MCF 10A (cell line): Measurements from ENCODE around the gene MMP24OS. TPM values are rescaled to one million over a fixed set of nuclear protein-coding genes. Genes with fewer than 3 reads are reported as not detected.
A peak's percentile ranks its signal among the peaks of the same experiment; 100 is the strongest.
"Not testable (repeated sequence)": the region's sequence is repeated elsewhere in the genome, so short reads cannot be mapped to it uniquely, and the experiment has no call there.

Source experiments
- BruUV-seq: library from RNA; stranded (reverse); fragments of 400-500 nt; replicated peaks from 2 replicates; lab custom pipeline; 2021; lab: Mats Ljungman, UMichigan
- CTCF ChIA-PET: fragments of 300-600 bp; sonication (Branson Sonifier 250); formaldehyde crosslinking; extraction: SDS; loops from one replicate; lab custom pipeline; 2021; ENCODE audit warnings: antibody characterized with exemption, inconsistent platforms; lab: Yijun Ruan, JAX
- POLR2A ChIA-PET: fragments of 300-600, 350-650 bp; sonication (Branson Sonifier 250); formaldehyde crosslinking; extraction: SDS; loops from one replicate; lab custom pipeline; 2020; ENCODE audit warnings: antibody characterized with exemption, inconsistent platforms; lab: Yijun Ruan, JAX
- DNase-seq: peaks from one replicate; pipeline ENCODE4 v3.0.0-alpha.2; 2018; ENCODE audit not compliant: unreplicated experiment
- H3K27ac Mint-ChIP-seq: one replicate; pipeline ENCODE4 v1.8.0; 2022; ENCODE audit warnings: mild to moderate bottlenecking, low read depth, mixed read lengths; ENCODE audit not compliant: unreplicated experiment
- H3K27me3 Mint-ChIP-seq: one replicate; pipeline ENCODE4 v1.8.0; 2022; ENCODE audit warnings: mixed read lengths; ENCODE audit not compliant: insufficient read depth, unreplicated experiment
- H3K36me3 Mint-ChIP-seq: one replicate; pipeline ENCODE4 v1.8.0; 2022; ENCODE audit warnings: mild to moderate bottlenecking, moderate library complexity, mixed read lengths; ENCODE audit not compliant: insufficient read depth, unreplicated experiment
- H3K4me1 Mint-ChIP-seq: one replicate; pipeline ENCODE4 v1.8.0; 2022; ENCODE audit warnings: mixed read lengths; ENCODE audit not compliant: insufficient read depth, unreplicated experiment
- H3K4me3 Mint-ChIP-seq: one replicate; pipeline ENCODE4 v1.8.0; 2022; ENCODE audit warnings: mild to moderate bottlenecking, moderate library complexity, mixed read lengths; ENCODE audit not compliant: unreplicated experiment
- H3K9me3 Mint-ChIP-seq: one replicate; pipeline ENCODE4 v1.8.0; 2022; ENCODE audit warnings: mixed read lengths; ENCODE audit not compliant: unreplicated experiment
- intact Hi-C: fragments of 100-400 bp; cut with micrococcal nuclease; formaldehyde crosslinking; loops from 2 replicates; pipeline ENCODE4 v1.14.1; 2022
- total RNA-seq: library from RNA; stranded (reverse); gene quantifications from 2 replicates; pipeline ENCODE4 v1.2.3, GENCODE V29; 2022
- TF ChIP-seq, protein P1 (sequence below): fragments of 200-600 bp; IDR thresholded peaks from one replicate; pipeline ENCODE4 v1.8.0; 2022; ENCODE audit warnings: antibody characterized with exemption, mild to moderate bottlenecking; ENCODE audit not compliant: unreplicated experiment

The MMP24OS gene
- total RNA-seq, 1 experiment from 2014 or later = 52.2 TPM

DNA sequence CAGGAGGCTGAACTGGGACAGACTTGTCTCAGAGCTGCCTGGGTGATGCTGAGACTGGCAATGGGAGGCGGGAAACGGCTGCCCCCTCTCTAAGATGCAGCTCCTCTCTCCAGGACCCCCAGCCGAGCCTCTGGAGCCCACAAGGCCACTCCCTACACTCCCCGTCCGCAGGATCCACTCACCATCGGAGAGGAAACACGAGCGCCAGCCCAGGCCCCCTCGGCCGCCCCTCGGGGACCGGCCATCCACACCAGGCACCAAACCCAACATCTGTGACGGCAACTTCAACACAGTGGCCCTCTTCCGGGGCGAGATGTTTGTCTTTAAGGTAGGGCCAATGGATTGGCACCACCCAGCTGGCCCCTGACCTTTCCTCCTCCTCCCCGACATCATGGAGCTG is 10.8 kb downstream of the MMP24OS start:
- Mint-ChIP-seq H3K27ac (no peak overlapping the region), H3K27me3 (no peaks in the 10 kb centered on the region), H3K4me1 (peaks cover 24% of the 10 kb centered on the region), H3K36me3 (peaks cover 13% of the 10 kb centered on the region), H3K4me3 (no peak overlapping the region), H3K9me3 (no peaks in the 10 kb centered on the region)
- intact Hi-C loops = no loop called here
- ChIA-PET POLR2A (interaction anchor here (0.6 to 0.9 kb wide), 2 partner anchors 39 to 120 kb away, joined by 4 to 5 read pairs; partner anchors contain the start of gene EDEM2), CTCF (interaction anchor here (0.6 to 5.3 kb wide), 4 partner anchors 58 to 695 kb away, joined by 3 to 44 read pairs (median 8); partner anchors contain the start of genes EDEM2 and TRPC4AP)
- no TSS peak for BruUV-seq
- DNase-seq = no peak
- TF ChIP-seq, protein P1, sequence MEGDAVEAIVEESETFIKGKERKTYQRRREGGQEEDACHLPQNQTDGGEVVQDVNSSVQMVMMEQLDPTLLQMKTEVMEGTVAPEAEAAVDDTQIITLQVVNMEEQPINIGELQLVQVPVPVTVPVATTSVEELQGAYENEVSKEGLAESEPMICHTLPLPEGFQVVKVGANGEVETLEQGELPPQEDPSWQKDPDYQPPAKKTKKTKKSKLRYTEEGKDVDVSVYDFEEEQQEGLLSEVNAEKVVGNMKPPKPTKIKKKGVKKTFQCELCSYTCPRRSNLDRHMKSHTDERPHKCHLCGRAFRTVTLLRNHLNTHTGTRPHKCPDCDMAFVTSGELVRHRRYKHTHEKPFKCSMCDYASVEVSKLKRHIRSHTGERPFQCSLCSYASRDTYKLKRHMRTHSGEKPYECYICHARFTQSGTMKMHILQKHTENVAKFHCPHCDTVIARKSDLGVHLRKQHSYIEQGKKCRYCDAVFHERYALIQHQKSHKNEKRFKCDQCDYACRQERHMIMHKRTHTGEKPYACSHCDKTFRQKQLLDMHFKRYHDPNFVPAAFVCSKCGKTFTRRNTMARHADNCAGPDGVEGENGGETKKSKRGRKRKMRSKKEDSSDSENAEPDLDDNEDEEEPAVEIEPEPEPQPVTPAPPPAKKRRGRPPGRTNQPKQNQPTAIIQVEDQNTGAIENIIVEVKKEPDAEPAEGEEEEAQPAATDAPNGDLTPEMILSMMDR = no peak

DNA sequence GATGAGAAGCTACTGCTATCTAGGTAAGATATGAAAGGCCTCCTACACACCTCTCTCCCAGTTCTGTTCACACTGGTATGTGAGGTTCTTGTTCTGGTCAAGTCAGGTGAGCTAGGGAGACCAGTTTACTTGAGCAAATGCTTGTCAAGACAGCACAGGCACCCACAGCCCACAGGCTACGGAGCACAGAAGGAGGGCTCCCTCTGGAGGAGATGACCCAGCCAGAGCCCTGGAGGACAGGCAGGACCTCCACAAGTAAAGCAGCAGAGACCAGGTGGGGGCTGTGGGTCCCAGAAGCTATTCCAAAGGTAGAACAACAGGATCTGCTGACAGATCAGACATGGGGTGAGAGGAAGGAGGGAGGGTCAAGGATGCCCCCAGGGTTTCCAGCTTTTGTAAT is 13.2 kb downstream of the MMP24OS start:
- no peak for DNase-seq
- Mint-ChIP-seq H3K27me3 (no peaks in the 10 kb centered on the region), H3K4me1 (peaks cover 24% of the 10 kb centered on the region), H3K27ac (no peak overlapping the region), H3K4me3 (no peak overlapping the region), H3K9me3 (no peaks in the 10 kb centered on the region), H3K36me3 (peaks cover 13% of the 10 kb centered on the region)
- no TSS peak for BruUV-seq
- CTCF ChIA-PET = interaction anchor here (0.7 to 1.0 kb wide), 3 partner anchors 118 to 947 kb away, joined by 3 to 4 read pairs (median 4); partner anchors contain the start of gene EDEM2
- intact Hi-C loops = no loop called here
- TF ChIP-seq, protein P1 = no peak
- POLR2A ChIA-PET = interaction anchor here (0.6 to 1.7 kb wide), 4 partner anchors 10 to 309 kb away, joined by 3 to 7 read pairs (median 4); partner anchors contain the start of genes GSS and MYH7B

DNA sequence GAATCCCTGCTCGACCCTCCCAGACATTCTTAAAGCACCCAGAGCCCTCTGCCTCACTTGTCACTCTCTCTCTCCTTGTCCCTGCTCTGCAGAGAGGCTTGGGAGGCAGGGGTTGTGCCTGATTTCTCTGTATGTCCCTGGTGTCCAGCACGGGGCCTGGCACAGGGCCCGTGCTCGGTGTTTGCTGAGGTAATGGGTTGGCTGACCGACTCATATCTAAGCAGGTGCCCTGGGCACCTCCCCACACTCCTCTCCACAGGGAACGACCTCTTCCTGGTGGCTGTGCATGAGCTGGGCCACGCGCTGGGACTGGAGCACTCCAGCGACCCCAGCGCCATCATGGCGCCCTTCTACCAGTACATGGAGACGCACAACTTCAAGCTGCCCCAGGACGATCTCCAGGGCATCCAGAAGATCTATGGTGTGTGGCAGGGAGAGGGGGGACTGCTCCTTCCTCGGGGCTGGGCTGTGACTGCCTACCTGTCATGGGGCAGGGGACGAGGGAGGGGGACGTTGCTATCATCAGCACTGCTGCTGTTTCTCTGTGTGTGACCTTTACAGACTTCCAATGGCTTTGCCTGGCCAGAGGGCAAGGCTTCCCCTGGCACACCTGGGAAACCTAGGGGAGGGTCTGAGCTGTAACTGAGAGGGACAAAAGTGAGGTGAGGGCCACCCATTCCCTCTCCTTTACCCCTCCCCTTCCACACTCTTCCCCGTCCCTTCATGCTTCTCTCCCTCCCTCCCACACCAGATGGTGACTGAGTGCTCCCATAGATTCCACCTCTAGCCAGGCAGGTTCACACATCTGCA is 14.2 kb downstream of the MMP24OS start:
- no TSS peak for BruUV-seq
- H3K9me3 Mint-ChIP-seq = no peaks in the 10 kb centered on the region
- H3K4me3 Mint-ChIP-seq = peak overlapping the region; percentile 13
- peaks cover 13% of the 10 kb centered on the region for H3K36me3 Mint-ChIP-seq
- ChIA-PET CTCF (interaction anchor here (0.6 to 1.3 kb wide), 11 partner anchors 46 to 1072 kb away, joined by 3 to 6 read pairs (median 4); no protein-coding TSS in a partner anchor), POLR2A (interaction anchor here (0.6 to 1.7 kb wide), 11 partner anchors 9 to 478 kb away, joined by 3 to 7 read pairs (median 3); partner anchors contain the start of genes EDEM2, GSS, MYH7B and RBM39)
- peaks cover 18% of the 10 kb centered on the region for H3K4me1 Mint-ChIP-seq
- no peak overlapping the region for H3K27ac Mint-ChIP-seq
- no peaks in the 10 kb centered on the region for H3K27me3 Mint-ChIP-seq
- no peak for DNase-seq
- TF ChIP-seq, protein P1 = no peak
- intact Hi-C loops = no loop called here

DNA sequence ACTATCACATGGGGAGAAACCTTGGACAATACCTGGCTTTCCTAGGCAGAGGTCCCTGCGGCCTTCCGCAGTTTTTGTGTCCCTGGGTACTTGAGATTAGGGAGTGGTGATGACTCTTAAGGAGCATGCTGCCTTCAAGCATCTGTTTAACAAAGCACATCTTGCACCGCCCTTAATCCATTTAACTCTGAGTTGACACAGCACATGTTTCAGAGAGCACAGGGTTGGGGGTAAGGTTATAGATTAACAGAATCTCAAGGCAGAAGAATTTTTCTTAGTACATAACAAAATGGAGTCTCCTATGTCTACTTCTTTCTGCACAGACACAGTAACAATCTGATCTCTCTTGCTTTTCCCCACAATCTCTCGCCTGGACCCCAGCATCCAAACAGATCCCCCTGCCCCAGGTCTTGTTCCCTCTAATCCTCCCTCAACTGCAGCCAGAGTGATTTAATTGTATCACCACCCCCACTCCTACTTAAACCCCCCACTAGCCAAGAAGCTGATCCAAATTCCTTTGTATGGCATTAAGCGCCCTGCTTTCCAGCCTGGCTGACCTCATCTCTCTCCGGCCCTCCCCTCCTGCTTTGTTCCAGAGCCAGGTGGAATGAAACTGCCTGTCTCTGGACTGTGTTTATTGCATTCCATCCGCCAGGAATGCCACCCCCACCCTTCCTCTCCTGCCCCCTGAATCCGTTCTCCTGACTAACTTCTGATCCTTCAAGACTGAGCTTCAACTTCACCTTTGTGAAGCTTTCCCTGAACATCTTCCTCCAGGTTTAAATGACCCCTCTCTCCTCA is 15.0 kb downstream of the MMP24OS start:
- H3K27me3 Mint-ChIP-seq, H3K9me3 Mint-ChIP-seq, H3K27ac Mint-ChIP-seq, intact Hi-C loops, BruUV-seq: not testable (repeated sequence)
- Mint-ChIP-seq H3K4me3 (peak overlapping the region; percentile 13), H3K4me1 (peaks cover 23% of the 10 kb centered on the region), H3K36me3 (peaks cover 13% of the 10 kb centered on the region)
- CTCF ChIA-PET = interaction anchor here (0.6 to 1.3 kb wide), 9 partner anchors 47 to 1071 kb away, joined by 3 to 6 read pairs (median 4); no protein-coding TSS in a partner anchor
- POLR2A ChIA-PET = interaction anchor here (0.6 to 1.7 kb wide), 10 partner anchors 10 to 479 kb away, joined by 3 to 5 read pairs (median 3); partner anchors contain the start of genes EDEM2 and RBM39
- peak; percentile 47 for DNase-seq

DNA sequence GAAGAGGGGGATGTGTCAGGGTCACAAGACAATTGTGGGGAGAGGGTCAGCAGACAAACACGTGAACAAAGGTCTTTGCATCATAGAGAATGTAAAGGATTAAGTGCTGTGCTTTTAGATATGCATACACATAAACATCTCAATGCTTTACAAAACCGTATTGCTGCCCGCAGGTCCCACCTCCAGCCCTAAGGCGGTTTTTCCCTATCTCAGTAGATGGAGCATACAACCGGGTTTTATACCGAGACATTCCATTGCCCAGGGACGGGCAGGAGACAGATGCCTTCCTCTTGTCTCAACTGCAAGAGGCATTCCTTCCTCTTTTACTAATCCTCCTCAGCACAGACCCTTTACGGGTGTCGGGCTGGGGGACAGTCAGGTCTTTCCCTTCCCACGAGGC is 15.6 kb downstream of the MMP24OS start:
- intact Hi-C loops, H3K4me3 Mint-ChIP-seq: not testable (repeated sequence)
- CTCF ChIA-PET = interaction anchor here (1.4 kb wide), 1 partner anchor 8 kb away, joined by 6 read pairs; no protein-coding TSS in a partner anchor

More for the DNA sequence above, 15.6 kb downstream of the MMP24OS start:
- Mint-ChIP-seq H3K36me3 (peaks cover 13% of the 10 kb centered on the region), H3K4me1 (peaks cover 24% of the 10 kb centered on the region)
- H3K27ac Mint-ChIP-seq, DNase-seq, H3K27me3 Mint-ChIP-seq, H3K9me3 Mint-ChIP-seq, BruUV-seq, POLR2A ChIA-PET: not testable (repeated sequence)
